Spleen (tissue), 7 donors: ENCODE results near the gene KCNB1.
"Not testable (repeated sequence)": the region's sequence is repeated elsewhere in the genome, so short reads cannot be mapped to it uniquely, and the experiment has no call there.

ENCODE experiments used
- POLR2A ChIP-seq, 3 donors: fragments of 450-650 bp; IDR thresholded peaks; one replicate each; pipeline ENCODE4 v1.5.1; 2017; ENCODE audit warnings: antibody characterized with exemption in 3 of 3, mild to moderate bottlenecking in 1 of 3
- TF ChIP-seq, protein P1 (sequence below), 11 experiments: fragments of 200-600 bp in 7 of 11; fragments of 450-650 bp in 4 of 11; sonication (generic) in 4 of 11; IDR thresholded peaks in 8 of 11; conservative IDR thresholded peaks in 3 of 11; 1 replicate in 7 of 11; 2 replicates in 4 of 11; pipeline versions ENCODE4 v1.4.0 to v1.8.0; 2016 to 2021; ENCODE audit warnings: antibody characterized with exemption in 11 of 11, inconsistent platforms in 4 of 11, mild to moderate bottlenecking in 1 of 11
- donor health status: DM: no; HTN: no; CAD: no; lungs with moderate emphysema.
- donor health status: DM: no; HTN: no; CAD: no.
- donor health status: DM: no; HTN: no; CAD: no.

GRCh38 chr20:49409975-49410621 lies 72.4 kb downstream of the KCNB1 start:
- not testable (repeated sequence) for TF ChIP-seq POLR2A (IDR thresholded peaks at IDR 0.05)
- TF ChIP-seq, protein P1, sequence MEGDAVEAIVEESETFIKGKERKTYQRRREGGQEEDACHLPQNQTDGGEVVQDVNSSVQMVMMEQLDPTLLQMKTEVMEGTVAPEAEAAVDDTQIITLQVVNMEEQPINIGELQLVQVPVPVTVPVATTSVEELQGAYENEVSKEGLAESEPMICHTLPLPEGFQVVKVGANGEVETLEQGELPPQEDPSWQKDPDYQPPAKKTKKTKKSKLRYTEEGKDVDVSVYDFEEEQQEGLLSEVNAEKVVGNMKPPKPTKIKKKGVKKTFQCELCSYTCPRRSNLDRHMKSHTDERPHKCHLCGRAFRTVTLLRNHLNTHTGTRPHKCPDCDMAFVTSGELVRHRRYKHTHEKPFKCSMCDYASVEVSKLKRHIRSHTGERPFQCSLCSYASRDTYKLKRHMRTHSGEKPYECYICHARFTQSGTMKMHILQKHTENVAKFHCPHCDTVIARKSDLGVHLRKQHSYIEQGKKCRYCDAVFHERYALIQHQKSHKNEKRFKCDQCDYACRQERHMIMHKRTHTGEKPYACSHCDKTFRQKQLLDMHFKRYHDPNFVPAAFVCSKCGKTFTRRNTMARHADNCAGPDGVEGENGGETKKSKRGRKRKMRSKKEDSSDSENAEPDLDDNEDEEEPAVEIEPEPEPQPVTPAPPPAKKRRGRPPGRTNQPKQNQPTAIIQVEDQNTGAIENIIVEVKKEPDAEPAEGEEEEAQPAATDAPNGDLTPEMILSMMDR (IDR thresholded peaks at IDR 0.05 in 8 of 11, conservative IDR thresholded peaks at IDR 0.05 in 3 of 11), result not testable (repeated sequence)
